C4-2B (cell line): ENCODE results near the gene MAP3K5.

Experiments used
- H3K27ac ChIP-seq: fragments of 450-650 bp; 2 replicates; pipeline ENCODE4 v1.5.1; 2017
- ZFX ChIP-seq: fragments of 450-650 bp; IDR thresholded peaks from 2 replicates; pipeline ENCODE4 v1.6.1; 2017
- TF ChIP-seq, protein P1 (sequence below): fragments of 450-650 bp; conservative IDR thresholded peaks from 2 replicates; pipeline ENCODE4 v1.5.1; 2017; ENCODE audit warnings: mild to moderate bottlenecking

MAP3K5 gene

DNA sequence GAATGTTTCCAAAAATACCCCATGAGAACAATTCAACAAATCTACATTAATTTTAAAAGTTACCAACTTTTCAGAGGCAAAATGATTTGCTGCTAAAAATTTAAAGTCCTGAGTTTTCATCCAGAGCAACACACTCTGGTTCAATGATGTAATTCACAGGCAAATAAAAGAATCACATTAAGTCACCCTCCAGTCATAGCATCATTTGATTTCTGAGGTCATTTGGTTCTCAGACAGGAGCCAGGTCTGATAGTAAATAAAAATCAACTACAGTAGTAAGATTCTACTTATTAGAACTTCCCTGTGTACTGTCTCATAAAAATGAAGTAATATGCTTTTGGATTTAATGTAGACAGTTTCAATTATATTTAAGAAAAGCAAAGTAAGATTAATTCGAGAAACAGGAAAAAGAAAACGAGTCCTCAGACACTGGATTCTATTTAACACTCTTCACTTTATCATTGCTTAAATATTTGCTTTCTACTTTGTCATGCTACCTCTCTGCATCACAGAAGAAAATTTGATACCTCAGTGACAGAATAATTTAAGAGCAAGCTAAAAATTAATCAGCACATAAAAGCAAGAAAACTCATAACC, 267.8 kb downstream of the MAP3K5 start:
- TF ChIP-seq, protein P1, sequence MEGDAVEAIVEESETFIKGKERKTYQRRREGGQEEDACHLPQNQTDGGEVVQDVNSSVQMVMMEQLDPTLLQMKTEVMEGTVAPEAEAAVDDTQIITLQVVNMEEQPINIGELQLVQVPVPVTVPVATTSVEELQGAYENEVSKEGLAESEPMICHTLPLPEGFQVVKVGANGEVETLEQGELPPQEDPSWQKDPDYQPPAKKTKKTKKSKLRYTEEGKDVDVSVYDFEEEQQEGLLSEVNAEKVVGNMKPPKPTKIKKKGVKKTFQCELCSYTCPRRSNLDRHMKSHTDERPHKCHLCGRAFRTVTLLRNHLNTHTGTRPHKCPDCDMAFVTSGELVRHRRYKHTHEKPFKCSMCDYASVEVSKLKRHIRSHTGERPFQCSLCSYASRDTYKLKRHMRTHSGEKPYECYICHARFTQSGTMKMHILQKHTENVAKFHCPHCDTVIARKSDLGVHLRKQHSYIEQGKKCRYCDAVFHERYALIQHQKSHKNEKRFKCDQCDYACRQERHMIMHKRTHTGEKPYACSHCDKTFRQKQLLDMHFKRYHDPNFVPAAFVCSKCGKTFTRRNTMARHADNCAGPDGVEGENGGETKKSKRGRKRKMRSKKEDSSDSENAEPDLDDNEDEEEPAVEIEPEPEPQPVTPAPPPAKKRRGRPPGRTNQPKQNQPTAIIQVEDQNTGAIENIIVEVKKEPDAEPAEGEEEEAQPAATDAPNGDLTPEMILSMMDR, result no peak
- TF ChIP-seq ZFX, result no peak
- H3K27ac ChIP-seq, result no peak overlapping the region

DNA sequence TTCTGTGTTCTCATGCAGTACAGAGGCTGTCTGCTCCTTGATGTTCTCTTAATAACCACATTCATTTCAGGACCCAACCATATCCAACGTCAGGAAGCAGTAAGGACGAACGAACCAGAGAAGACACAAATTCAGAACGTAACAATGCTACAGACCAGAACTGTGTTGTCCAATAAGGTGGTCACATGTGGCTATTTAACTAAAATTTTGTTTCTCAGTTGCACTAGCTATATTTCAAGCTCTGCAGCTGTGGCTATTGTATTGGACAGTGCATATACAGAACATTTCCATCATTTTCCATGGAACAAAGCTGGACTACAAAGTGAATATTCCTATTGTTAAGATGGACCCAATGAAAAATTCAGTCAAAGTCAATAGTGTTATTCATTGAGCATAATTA, 269.1 kb downstream of the MAP3K5 start:
- no peak overlapping the region for H3K27ac ChIP-seq
- TF ChIP-seq, protein P1, result no peak
- no peak for TF ChIP-seq ZFX

DNA sequence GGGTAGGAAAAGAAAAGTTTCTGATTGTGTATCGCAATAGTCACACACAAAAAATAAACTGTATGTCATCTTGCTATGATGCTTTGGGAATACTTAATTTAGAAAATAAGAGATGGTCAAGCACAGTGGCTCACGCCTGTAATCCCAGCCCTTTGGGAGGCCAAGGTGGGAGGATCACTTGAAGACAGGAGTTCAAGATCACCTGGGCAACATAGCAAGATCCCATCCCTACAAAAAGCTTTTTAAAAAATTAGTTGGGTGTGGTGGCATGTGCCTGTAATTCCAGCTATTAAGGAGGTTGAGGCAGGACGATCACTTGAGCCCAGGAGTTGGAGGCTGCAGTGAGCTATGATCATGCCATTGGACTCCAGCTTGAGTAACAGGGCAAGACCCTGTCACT, 269.6 kb downstream of the MAP3K5 start:
- TF ChIP-seq, protein P1, result no peak
- H3K27ac ChIP-seq, result no peak overlapping the region

DNA sequence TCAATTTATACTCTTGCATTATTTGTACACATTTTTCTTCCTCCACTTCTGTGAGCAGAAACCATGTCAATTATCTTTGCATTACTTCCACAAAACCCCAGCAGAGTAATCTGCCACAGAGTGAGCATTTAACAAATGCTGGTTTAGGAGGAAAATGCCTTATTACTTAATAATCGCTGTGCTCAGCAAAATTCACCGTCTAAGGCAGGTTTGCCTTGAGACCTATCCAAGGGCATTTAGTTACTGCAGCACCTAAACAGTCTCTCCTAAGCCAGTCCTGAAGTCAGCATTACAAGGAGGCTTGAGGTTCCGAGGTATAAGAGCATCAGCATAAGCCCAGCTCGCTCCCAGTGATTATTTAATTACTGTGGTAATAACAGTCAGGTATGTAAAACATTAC, 270.4 kb downstream of the MAP3K5 start:
- TF ChIP-seq ZFX, result no peak
- TF ChIP-seq, protein P1, result no peak
- no peak overlapping the region for H3K27ac ChIP-seq

DNA sequence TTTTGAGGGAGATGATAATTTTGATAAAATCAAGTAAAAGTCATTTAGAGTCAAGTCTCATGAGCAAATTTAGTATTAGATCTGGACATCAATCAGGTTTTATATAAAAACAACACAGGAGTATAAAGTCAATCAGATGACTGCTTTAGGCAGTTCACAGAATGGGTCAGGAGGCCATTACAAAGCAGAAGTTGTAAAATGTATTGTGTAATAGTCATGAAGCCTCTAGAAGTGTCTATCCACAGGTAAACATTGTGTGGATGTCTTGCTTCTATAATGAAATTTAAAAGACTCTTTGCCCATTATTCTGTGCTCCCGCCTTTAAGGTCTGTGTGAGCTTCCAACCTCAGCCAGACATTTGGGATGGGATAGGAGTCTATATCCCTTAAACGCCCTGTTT, 270.9 kb downstream of the MAP3K5 start:
- TF ChIP-seq ZFX, result no peak
- TF ChIP-seq, protein P1, result no peak
- H3K27ac ChIP-seq, result no peak overlapping the region

DNA sequence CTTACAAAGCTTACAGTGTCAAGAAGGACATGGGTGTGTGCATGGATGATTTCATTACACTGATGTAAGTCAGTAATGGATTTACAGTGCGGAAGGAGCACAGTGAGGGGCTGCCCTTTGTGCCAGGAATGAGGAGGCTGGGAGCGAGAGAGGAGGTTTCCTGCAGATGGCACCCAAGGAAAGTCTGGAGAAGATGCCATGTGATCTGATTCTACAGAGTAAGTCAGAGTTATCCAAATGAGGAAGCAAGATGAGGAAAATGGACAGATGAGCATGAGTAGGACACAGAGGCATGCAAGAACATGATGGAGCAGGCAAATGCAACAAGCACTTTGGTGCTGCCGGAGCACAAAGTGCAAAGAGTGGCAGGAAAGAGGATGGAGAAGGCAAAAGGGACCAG, 271.8 kb downstream of the MAP3K5 start:
- TF ChIP-seq, protein P1, result no peak
- TF ChIP-seq ZFX, result no peak
- H3K27ac ChIP-seq, result no peak overlapping the region

DNA sequence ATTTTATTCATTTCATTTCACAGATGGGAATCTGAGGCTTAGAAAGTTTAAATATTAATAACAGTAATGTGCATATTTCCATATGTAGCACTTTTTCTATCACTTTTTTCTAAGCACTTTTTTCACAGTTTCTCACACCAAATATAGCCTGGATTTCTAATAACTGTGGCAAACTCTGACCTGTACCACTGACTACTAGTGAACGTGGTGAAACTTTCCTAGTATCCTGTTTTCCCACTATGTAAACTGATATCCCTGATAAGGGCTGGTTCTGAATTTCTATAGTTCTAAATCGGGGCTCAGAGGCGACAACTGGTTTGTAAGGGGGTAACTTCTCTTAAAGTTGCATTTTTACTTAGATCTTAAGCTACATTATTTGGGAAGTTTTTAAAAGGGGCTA, 274.7 kb downstream of the MAP3K5 start:
- no peak for TF ChIP-seq ZFX
- TF ChIP-seq, protein P1, result no peak
- H3K27ac ChIP-seq, result no peak overlapping the region
